Fibroblast of upper back skin (primary cell): ENCODE measurements around the gene SQSTM1.
A peak's percentile ranks its signal among the peaks of the same experiment; 100 is the strongest.
"Not testable (repeated sequence)": the region's sequence is repeated elsewhere in the genome, so short reads cannot be mapped to it uniquely, and the experiment has no call there.

Experiments
- DNase-seq: peaks from one replicate; pipeline ENCODE4 v3.0.0-alpha.2; 2013

SQSTM1 gene

DNA sequence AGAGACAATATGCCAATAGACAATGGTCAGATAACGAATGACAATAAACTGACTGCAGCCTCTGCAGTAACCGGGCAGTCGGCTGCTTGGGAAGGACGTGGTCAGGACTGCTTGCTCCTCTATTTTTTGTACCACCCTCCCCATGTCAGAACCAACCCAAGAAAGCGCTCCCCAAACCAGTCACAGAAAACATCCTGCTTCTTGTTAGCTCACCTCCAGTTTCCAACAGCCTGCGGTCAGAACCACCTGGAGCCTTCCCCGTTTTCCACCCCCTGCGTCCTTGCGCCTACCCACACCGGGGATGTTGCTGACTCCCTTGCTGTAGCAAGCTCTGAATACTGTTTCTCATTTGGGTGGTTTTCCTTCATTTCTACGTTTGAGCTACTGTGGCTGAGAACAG lies 39.6 kb downstream of the SQSTM1 start:
- no peak for DNase-seq

DNA sequence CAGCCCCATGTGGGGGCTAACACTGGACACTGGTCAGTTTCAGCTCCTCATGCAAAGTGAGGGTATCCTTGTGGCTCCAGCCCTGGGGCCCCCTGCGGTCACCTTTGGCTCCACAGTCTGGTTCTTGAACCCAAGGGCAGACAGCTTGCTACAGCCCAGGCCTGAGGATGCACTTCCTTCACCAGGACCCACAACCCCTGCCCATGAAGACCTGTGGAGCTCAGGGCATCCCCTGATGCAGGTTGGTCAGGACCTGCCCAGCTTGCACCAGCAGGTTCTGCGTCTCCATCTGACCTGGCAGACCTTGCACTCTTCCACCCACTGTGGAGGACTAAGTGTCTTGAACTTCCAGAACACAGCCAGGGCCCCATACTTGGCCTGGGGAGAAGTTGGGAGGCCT lies 41.6 kb downstream of the SQSTM1 start:
- DNase-seq: no peak

DNA sequence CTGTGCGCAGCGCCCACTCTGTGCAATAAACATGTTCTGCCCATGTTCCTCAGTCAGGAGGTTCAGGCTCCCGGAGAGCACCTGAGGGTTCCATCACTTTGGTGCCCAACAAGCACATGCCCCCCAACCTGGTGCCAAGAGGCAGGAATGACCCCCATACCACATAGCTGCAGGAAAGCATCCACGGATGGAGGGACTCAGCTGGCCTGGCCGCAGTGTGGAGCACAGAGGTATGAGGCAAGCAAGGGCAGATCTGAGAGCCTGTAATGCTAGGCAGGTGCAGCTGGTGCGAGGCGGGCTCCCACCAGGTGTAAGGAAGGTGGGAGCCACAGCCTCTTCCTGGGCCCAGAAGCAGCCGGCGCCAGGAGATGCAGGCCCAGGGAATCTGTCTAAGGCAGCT lies 42.2 kb downstream of the SQSTM1 start:
- no peak for DNase-seq

DNA sequence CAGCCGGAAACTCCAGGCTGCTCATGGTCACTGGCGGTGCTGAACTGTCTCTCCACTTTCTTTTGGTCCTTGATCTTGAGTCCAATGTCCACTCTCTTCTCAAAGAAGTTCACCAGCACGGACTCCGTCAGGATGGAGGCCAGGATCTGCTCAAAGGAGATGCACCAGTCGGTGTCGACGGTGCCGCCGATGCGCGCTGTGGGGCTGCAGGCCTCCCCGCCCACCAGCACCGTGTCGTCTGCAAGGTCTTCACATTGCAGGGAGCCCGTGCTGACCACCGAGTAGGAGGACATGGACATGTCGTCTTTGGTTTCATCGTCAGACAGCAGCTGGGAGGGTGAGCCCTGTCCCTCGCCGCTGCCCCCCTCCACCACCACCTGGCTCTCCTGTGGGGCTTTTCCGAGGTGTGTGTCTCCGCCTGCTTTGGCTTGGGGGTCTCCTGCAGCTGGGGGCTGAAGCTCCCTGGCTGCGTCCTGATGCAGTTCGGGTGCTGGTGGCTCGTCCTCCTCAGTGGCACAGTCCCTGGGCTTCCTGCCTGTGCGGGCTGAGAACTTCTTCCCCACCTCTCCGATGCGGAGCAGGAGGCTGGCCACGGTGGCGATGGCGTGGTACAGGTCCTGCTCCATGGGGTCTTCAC lies 42.9 kb downstream of the SQSTM1 start:
- DNase-seq: no peak

DNA sequence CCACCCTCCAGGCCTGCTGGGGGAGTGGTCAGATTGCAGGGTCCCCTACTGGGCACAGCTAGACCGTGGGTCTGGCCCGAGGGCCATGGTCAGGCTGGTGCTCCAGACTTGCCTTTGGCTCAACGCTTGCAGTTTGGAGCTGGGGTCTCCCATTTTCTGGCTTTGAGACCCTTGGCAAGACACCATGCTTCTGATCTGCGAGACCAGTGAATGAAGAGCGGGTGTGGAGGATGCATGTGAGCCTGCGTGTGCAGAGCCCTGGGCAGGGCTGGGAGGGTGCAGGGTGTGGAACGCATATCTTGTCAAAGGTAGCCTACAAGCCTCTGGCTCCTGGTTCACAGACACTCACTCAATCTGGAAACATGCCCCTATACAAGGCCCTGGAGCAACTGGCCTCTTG lies 44.0 kb downstream of the SQSTM1 start:
- no peak for DNase-seq

DNA sequence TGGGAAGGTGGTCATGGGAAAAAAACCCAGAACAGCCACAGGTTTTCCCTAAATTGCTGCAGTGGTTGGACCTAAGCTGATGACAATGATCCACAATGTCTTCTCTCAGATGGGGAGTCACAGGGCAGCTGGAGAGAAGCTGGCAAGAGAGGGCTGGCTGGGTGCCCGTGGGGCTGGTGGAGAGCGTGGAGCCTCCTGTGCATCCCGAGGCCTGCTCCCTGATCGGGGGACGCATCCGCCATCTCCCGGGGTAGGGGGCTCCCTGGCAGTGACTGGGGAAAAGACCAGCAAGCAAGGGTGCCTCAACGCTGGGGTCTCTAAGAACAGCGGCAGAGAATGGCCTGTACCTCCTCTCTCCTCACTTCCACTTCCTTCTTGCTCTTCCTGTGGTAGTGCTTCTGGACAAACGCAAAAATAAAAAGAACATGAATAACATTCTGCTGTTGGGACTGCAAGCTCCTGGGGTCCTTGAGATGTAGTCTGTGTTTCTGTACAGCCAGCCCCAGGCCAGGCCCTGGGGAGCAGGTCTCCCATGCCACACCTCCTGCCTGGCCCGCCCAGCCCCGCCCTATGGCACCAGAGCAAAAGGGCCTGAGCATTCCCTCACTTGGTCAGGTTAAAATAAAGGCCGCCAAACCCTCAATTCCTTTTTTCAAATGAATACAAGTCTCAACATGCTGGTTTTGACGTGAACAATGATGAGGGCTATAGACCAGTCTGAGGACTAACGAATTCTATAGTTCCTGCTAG lies 45.0 kb downstream of the SQSTM1 start:
- DNase-seq: no peak

DNA sequence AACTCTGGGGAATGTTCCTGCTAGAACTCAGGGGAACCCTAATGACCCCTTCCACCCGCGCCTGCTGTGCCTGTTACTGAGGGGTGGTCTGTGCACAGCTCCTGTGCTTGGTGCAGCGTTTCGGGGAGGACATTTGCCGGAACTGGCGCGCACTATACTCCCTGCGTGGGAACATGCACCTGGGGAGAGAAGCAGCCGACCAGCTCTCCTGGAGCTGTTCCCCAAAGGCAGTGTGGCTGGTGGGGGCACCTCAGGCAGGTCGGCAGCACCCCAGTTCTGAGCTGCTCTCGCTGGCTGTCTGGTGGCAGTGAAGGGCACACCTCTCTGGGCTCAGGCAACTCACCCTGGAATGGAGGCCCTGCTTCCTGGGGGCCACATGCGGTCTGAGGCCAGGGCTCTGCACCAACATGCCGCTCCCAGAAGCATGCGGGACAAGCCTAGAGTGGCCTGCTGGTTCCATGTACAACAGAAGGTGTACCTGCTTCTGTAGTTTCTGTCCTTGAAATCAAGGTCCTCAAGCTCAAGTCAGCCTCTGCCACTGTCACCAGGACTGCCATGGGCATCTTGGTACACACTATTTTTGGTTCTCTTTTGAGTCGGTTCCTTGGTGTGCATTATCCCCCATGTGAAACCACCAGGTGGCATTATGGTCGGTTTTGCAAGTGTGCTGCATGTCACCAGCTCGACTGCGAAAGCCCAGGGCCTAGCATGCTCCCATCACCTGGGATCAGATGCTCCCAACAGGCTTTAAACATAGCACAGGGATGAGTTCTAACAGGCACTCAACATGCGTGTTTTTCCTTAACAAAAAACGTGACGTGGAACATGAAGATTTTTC lies 45.8 kb downstream of the SQSTM1 start:
- DNase-seq: no peak

DNA sequence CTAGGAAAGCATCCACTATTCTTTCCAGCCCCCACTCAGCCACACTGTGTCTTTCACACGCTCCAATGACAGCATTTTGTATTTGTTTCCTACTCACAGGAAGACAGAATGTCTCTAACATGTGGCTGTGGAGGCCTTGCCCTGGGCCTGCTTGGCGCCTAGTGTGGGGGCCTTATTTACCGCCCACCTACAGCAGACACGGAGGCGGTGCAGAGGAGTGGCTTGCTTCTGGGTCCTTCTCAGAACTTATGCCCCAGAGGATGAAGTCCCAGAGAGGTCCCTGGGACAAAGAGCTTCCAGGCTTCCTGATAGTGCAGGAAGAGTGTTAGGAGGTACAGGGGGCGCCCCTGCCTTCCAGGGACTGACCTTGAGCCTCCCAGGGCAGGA lies 46.4 kb downstream of the SQSTM1 start:
- no peak for DNase-seq

DNA sequence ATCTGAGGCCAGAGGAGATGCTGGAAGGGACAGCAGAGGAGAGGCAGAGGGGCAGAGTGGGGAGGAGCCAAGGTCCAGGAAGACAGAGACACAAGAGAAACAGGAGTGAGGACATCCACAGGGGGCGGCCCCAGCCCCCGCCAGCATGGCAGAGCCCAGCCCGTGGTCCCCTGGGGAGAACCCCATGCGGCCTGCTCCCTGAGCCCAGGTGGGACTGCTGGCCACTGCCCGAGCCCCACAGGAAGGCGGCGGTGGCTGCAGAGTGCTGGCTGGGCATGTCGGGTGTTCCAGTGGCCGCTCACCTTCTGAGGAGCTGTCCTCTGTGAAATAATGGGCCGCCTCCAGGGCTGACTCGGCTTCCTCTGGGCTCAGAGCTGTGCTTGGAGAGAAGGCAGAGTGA lies 46.8 kb downstream of the SQSTM1 start:
- DNase-seq: no peak

DNA sequence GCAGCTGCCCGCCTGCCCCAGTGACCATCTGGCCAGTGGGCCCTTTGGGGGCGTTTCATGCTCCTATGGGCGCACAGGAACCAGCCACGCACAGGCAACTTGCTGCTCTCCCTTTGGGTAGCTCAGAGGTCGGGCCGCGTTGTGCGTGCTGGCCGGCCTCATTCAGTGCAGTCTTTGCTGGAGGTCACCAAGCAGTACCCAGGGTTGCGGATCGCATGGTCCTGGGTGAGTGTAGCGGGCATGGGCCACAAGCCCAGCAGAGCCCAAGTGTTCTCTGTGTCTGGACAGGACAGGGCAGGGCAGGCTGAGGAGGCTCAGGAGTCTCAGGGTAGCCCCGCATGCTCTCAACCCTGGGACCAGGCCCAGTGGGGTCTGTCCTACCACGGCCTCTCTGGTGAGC lies 47.8 kb downstream of the SQSTM1 start:
- DNase-seq: no peak

DNA sequence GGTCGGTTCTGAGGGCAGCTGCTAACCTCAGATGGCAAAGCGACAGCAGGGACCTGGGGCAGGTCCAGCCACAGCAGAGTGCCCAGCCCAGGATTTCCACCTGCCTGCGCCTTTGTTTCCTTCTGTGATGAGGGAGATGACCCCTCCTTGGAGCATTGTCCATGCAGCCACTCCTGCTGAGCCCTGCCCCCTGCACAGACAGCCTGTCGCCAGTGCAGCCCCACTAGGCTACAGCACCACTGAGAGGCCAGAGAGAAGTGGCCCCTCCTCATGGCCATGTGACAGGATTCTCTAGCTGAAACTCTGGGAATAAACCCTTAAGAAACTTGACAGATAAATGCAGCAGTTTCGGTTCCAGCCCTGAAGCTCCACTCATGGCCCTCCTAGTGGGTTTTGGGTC lies 48.4 kb downstream of the SQSTM1 start:
- no peak for DNase-seq

DNA sequence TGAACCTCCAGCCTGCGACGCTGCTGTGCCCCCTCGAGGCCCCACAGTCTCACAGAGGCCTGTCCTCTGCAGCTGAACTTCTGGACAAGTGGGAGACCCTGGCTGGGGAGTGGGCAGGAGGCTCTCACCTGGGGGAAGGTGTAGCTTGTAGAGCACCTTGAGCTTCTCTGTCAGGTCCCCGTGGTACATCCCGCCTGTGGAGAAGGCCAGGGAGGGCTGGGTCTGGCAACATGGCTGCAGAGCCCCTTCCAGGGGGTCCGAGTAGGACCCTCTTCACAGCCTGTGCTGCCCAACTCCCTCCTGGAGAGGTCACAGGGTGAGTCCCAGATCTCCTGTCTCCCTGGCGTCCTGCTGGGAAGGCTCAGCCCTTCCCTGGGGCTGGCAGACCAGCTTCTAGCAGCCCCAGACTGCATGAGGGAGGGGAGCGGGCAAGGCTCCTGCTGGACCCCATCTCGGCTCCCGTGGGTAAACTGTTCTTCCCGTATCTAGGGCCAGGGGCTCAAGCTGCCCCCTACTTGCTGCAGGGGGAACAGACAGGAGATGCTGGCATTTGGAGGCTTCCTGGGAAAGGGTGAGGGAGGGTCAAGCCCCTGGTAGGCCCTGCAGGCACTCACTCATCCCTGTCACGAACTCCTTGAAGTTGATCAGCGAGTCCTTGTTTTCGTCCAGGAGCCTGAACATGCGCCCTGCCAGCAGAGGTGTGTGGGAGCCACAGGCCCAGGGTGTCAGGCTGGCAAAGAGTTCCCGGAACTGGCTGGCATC lies 49.1 kb downstream of the SQSTM1 start:
- DNase-seq: no peak

DNA sequence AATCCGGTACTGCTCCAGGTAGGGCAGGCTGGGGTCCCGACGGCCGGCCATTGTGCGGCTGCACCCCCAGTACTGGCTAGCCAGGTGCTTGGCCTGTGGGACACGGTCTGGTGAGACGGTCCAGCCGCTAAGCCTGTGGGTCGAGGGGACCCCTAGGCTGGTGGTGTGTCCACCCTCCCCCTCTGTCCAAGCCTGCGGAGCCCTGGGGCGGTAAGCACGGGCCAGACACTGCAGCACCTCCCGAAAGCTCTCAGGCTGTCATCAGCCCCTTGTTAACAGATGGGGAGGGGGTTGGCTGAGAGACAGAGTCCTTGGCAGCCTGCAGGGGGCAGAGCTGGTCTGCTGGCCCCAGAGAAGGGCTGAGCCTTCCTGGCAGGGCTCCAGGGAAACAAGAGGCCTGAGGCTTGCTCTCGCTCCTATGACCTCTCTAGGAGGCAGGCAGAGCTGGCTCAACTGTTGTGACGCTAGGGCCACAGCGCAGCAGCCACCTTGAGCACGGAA lies 49.7 kb downstream of the SQSTM1 start:
- peak; percentile 23 for DNase-seq

DNA sequence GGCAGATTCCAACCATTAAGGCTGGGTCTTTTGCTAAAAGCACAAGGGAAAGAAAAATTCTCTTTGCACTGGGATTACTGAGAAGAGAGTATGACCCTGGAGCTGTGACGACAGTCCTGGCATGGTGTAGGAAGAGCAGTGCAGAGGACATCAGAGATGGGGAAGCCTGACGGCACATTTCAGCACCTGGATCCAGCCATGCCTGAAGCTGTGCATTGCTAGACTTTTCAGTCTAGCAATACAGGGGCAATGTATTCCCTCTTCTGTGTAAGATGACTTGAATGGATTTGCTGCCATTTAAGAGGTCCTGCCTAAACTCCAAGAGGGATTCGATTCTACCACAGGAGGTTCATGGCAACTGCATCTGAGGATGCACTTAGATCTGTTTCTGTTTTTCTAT lies 50.2 kb downstream of the SQSTM1 start:
- no peak for DNase-seq

DNA sequence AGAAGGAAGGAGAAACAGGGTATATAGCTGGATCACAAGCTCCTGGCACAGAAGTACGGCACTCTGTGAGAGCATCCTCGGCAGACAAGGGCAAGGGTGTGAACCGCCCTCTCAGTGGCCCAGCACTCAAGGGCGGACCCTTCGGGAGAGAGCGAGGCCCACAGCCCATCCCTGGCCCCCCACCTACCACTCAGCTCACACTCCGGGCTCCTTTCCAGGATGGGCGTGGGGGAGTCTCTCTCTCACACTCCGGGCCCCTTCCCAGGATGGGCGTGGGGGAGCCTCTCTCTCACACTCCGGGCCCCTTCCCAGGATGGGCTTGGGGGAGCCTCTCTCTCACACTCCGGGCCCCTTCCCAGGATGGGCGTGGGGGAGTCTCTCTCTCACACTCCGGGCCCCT lies 50.8 kb downstream of the SQSTM1 start:
- DNase-seq: not testable (repeated sequence)

DNA sequence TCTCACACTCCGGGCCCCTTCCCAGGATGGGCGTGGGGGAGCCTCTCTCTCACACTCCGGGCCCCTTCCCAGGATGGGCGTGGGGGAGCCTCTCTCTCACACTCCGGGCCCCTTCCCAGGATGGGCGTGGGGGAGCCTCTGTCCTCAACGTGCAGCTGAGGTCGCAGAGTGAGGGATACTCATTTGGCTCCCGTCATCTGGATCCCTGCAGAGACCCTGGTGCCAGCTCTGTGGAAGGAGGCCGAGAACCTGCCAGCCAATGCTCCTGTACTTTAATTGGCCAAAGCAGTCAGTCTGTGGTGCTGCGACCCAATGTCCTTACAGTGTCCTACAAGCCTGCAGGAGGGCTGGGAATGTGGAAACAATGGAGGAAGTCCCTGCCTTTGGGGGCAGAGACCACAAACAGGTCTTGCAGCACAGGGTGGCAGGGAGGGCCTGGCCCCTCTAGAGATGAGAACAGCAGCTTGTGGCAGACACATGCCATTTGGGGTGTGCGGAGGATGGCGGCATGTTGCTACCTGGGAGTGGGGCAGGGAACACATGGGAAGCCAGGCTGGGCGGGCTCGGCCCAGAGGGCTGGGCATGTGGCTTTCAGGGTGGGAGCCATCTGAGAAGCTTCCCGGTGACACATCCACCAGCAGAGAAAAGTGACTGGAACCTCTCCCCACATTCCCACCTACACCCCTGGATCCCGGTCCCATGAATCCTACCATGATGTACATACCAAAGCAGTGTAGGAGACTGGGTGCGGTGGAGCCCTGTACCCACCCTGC lies 51.5 kb downstream of the SQSTM1 start:
- DNase-seq: no peak

DNA sequence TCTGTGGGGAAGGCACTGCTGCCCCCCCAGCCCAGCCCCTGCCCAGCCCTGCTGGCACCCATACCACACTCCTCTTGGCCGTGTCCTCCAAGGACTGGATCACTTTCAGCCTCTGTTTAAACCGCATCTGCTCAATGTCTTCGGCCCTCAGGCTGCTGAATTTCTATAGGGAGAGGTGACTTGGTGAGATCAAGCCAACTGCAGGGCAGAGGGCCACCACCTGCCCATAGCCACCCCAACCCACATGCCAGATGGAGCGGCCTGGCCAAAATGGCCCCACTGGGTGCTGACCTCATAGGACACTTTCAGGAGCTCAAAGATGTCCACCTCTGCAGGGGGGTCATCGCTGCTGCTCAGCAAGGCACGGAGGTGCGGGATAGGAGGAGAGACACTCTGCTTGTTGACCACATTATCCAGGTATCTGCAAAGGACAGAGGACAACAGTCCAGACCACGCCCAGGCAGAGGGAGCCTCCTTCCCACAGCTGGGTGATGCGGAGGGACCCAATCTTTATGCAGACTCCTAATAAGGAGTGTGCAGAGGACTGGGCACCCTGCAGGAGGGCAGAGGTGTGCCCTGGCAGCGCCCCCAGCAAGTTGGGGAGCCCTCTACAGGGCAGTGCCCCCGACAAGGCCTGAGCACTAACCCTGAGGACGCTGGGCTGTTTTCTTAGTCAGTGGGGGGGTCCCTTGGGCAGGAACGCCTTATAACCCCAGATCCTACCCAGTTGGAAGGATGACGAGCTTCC lies 52.3 kb downstream of the SQSTM1 start:
- DNase-seq: no peak

DNA sequence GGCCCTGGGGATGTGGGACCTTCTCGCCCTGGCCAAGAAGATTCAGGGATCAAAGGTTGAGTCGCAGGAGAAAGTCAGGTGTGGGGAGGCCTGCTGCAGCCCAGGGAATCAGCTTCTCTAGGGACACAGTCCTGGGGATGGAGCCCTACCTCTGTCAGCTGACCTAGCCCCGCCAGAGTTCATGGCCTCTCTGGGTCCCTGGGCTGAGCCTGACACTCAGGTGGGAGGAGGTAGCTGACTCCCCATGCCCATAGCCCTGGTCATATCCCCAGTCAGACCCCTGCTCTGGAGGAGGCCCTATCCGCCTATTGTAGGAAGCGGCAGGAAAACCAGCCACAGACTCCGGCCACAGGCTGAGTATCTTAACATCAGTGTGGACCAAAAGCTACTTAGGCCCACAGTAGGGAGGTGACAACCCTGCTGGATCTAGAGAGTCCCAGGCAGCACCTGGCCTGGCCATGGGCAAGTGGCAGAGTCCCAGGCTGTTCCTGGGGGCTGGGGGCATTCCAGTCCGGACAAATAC lies 52.9 kb downstream of the SQSTM1 start:
- DNase-seq: no peak

DNA sequence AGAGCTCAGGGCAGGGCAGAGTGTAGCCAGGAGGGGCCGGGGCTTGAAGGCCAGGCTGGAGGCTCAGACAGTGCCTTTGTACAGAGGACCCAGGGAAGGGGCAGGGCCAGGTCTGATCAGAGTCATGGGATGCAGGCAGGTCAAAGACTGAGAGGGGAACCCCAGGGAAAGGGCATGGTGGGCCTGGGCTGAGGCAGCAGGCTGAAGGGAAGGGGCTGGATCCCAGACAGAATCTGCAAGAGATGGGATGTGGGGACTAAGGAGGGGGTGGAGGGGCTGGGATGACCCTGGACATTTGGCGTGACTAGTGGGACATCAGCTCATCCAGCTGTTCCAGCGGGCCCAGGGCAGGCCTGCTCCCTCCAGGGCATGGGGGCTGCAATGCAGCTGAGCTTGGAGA lies 53.4 kb downstream of the SQSTM1 start:
- no peak for DNase-seq

DNA sequence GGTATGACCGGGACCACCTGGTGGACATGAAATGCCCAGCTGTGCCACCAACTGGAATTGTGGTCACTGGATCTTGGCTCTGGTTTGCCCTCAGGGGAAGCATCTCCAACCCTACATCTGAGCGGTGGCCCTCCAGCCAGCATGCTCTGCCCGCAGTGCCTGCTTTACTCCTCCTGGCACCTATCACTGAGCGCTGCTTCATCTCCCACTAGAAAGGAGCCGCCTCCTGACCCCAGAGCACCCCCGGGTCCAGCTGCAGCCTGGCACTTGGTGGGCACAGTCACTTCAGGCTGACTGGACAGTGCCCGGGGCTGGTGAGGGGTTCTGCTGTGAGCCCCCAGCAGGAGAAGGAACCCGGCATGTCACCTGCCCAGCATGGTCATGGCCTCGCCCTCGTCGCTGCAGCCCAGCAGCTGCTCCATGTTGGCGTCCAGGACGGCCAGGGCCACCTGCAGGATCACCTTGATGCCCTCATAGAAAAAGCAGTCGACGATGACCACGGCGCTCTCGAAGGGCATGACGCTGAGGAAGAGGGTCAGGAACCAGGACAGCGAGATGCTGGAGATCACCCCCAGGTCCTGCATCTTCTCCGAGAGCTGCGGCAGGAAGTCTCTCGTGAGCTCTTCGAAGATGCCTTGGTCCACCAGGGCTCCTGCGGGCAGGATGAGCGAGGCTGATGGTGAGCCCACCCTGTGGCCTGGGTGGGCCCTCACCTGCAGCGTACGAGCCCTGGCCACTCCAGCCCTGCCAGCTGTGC lies 54.0 kb downstream of the SQSTM1 start:
- no peak for DNase-seq
